Esophagus squamous epithelium (tissue), 4 donors: ENCODE data around the gene PLSCR1.

Experiments used
- CTCF ChIP-seq, 6 experiments: fragments of 450-650 bp in 4 of 6; fragments of 200-600 bp in 2 of 6; sonication (generic) in 2 of 6; IDR thresholded peaks; one replicate each; pipeline ENCODE4 v1.5.1; 2016 to 2019; ENCODE audit warnings: antibody characterized with exemption in 6 of 6, mild to moderate bottlenecking in 4 of 6, moderate library complexity in 4 of 6
- POLR2A ChIP-seq, 4 donors: fragments of 450-650 bp; IDR thresholded peaks; one replicate each; pipeline ENCODE4 v1.6.1; 2017; ENCODE audit warnings: antibody characterized with exemption in 4 of 4, mild to moderate bottlenecking in 4 of 4, moderate library complexity in 3 of 4

- TF ChIP-seq CTCF (IDR thresholded peaks at IDR 0.05) (no peak), POLR2A (IDR thresholded peaks at IDR 0.05) (no peak)
Measured at GRCh38 chr3:146585156-146585555, 40.7 kb upstream of the PLSCR1 start.
